IPS-15b (cell line): ENCODE data around the gene OGN.

ENCODE experiments used
- H3K27me3 ChIP-seq: one replicate; pipeline ENCODE4 v1.6.1; 2013; ENCODE audit warnings: low read length; ENCODE audit not compliant: control insufficient read depth, insufficient read depth
- H3K36me3 ChIP-seq: one replicate; pipeline ENCODE4 v1.6.1; 2013; ENCODE audit warnings: low read length; ENCODE audit not compliant: control insufficient read depth, insufficient read depth
- H3K4me1 ChIP-seq: one replicate; pipeline ENCODE4 v1.6.1; 2013; ENCODE audit warnings: mild to moderate bottlenecking, low read length; ENCODE audit not compliant: control insufficient read depth, insufficient read depth
- H3K4me3 ChIP-seq: one replicate; pipeline ENCODE4 v1.5.1; 2013; ENCODE audit warnings: low read depth, low read length
- H3K9ac ChIP-seq: one replicate; pipeline ENCODE4 v1.6.1; 2013; ENCODE audit warnings: low read depth, mild to moderate bottlenecking, low read length
- H3K9me3 ChIP-seq: one replicate; pipeline ENCODE4 v1.6.1; 2013; ENCODE audit warnings: mild to moderate bottlenecking, low read length; ENCODE audit not compliant: control insufficient read depth, insufficient read depth

The OGN gene

GRCh38 chr9:92402360-92402759, 2.0 kb downstream of the OGN start:
- Histone ChIP-seq H3K4me1 (no peaks in the 10 kb centered on the region), H3K4me3 (no peak overlapping the region), H3K36me3 (no peaks in the 10 kb centered on the region), H3K27me3 (no peaks in the 10 kb centered on the region), H3K9ac (no peak overlapping the region), H3K9me3 (no peaks in the 10 kb centered on the region)

DNA sequence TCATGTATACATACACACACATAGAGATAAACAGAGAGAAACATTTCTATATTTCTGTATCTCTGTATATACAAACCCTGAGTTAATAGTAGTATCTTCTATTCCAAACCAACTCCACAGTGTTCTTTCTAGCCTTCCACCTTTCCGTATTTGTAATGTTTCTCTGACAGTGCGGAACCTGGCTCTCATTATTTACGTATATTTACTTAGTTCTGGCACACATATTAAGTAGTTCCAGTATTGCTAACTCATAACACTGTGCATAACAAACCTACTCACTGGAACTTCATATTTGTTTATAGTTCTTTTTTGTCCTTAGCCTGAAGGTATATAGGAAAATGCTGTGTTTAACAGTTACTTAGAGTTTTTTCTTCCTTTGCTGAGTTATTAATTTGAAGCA, 6.5 kb downstream of the OGN start:
- Histone ChIP-seq H3K27me3 (no peaks in the 10 kb centered on the region), H3K36me3 (no peaks in the 10 kb centered on the region), H3K9me3 (no peaks in the 10 kb centered on the region), H3K4me3 (no peak overlapping the region), H3K4me1 (no peaks in the 10 kb centered on the region), H3K9ac (no peak overlapping the region)

DNA sequence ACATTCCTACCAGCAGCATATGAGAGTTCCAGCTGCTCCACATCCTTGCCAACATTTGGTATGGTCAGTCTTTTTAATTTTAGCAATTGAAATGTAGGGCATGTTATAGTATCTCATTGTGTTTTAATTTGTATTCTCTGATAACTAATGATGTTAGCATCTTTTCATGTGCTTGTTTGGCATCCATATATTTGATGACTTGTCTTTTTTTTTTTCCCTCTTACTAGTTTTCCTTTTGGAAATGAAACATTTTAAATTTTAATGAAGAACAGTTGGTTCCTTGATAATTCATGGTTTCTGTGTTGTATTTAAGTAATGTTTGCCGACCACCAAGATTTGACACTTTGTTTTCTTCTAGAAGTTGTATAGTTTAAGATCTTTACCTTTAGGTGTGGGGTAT, 8.8 kb downstream of the OGN start:
- Histone ChIP-seq H3K4me3 (no peak overlapping the region), H3K27me3 (no peaks in the 10 kb centered on the region), H3K36me3 (no peaks in the 10 kb centered on the region), H3K9ac (no peak overlapping the region), H3K9me3 (no peaks in the 10 kb centered on the region), H3K4me1 (no peaks in the 10 kb centered on the region)

GRCh38 chr9:92393686-92394085, 10.7 kb downstream of the OGN start:
- Histone ChIP-seq H3K4me1 (no peaks in the 10 kb centered on the region), H3K27me3 (no peaks in the 10 kb centered on the region), H3K9me3 (no peaks in the 10 kb centered on the region), H3K9ac (no peak overlapping the region), H3K4me3 (no peak overlapping the region), H3K36me3 (no peaks in the 10 kb centered on the region)

- no peak overlapping the region for H3K4me3 ChIP-seq
- H3K27me3 ChIP-seq = no peaks in the 10 kb centered on the region
- no peaks in the 10 kb centered on the region for H3K9me3 ChIP-seq
- H3K4me1 ChIP-seq = no peaks in the 10 kb centered on the region
- no peaks in the 10 kb centered on the region for H3K36me3 ChIP-seq
- H3K9ac ChIP-seq = no peak overlapping the region
Observed at GRCh38 chr9:92392690-92393089, 11.7 kb downstream of the OGN start.

GRCh38 chr9:92385953-92386352, 18.4 kb downstream of the OGN start:
- Histone ChIP-seq H3K36me3 (no peaks in the 10 kb centered on the region), H3K4me1 (no peaks in the 10 kb centered on the region), H3K9ac (no peak overlapping the region), H3K27me3 (no peaks in the 10 kb centered on the region), H3K4me3 (no peak overlapping the region), H3K9me3 (no peaks in the 10 kb centered on the region)

GRCh38 chr9:92385477-92385876, 18.9 kb downstream of the OGN start:
- Histone ChIP-seq H3K4me3 (no peak overlapping the region), H3K4me1 (no peaks in the 10 kb centered on the region), H3K27me3 (no peaks in the 10 kb centered on the region), H3K9me3 (no peaks in the 10 kb centered on the region), H3K36me3 (no peaks in the 10 kb centered on the region), H3K9ac (no peak overlapping the region)

GRCh38 chr9:92385001-92385400, 19.4 kb downstream of the OGN start:
- H3K4me1 ChIP-seq = peaks cover 4% of the 10 kb centered on the region
- H3K36me3 ChIP-seq = no peaks in the 10 kb centered on the region
- no peak overlapping the region for H3K9ac ChIP-seq
- H3K27me3 ChIP-seq = no peaks in the 10 kb centered on the region
- H3K9me3 ChIP-seq = no peaks in the 10 kb centered on the region
- no peak overlapping the region for H3K4me3 ChIP-seq

DNA sequence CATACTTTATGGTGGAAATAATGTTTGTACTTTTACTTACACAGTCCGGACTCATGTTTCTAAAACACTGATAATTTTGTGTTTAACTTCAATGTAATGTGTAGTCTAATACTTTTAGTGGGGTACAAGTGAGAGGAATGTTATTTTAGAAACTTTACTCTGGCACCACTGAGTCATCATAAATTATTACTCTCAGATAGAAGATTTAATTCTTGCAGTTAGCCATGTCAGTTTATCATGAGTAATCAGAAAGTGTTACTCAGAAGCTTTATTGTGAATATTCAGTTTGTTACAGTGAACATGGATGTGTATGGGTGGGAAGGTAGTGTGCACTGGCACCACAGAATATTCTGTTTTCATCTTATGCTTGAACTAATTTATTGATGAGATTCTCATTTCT, 20.0 kb downstream of the OGN start:
- Histone ChIP-seq H3K27me3 (no peaks in the 10 kb centered on the region), H3K4me3 (no peak overlapping the region), H3K9me3 (no peaks in the 10 kb centered on the region)

DNA sequence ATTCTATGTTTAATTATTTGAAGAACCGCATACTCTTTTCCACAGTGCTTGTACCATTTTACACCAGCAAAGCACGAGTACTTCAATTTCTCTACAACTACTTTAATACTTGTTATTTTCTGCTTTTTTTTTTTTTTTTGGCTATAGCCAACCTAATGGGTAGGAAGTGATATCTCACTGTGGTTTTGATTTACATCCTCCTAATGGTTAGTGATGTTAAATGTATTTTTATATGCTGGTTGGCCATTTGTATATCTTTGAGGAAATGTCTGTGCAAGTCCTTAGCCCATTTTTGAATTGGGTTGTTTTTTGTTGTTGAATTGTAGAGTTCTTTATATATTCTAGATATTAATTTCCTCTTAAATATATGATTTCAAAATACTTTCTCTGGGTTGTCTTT, 22.6 kb downstream of the OGN start:
- H3K4me1 ChIP-seq = peaks cover 17% of the 10 kb centered on the region
- no peak overlapping the region for H3K4me3 ChIP-seq
- no peaks in the 10 kb centered on the region for H3K9me3 ChIP-seq
- no peaks in the 10 kb centered on the region for H3K27me3 ChIP-seq
- no peak overlapping the region for H3K9ac ChIP-seq
- no peaks in the 10 kb centered on the region for H3K36me3 ChIP-seq

More for the DNA sequence above, 20.0 kb downstream of the OGN start:
- Histone ChIP-seq H3K9ac (no peak overlapping the region), H3K36me3 (no peaks in the 10 kb centered on the region), H3K4me1 (peaks cover 6% of the 10 kb centered on the region)

DNA sequence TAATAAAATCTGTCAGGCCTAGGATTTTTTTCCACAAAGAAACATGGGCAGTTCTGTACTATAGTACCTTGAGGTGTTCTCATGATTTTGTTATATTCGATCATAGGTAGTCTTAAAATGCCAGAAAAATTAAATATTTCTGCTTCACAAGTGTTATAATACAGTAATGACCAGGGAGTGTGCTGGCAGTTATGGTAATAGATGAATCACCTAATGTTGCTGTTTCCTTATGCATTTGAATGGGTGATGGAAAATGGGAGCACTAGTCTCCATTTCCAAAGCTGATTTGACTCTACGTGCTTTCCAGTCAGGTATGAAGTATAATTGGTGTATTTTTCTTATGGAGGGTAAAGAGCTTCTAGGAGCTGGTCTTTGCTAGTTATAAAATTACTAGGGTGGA, 23.8 kb downstream of the OGN start:
- Histone ChIP-seq H3K36me3 (no peaks in the 10 kb centered on the region), H3K4me1 (peaks cover 23% of the 10 kb centered on the region), H3K4me3 (no peak overlapping the region), H3K9me3 (no peaks in the 10 kb centered on the region), H3K27me3 (no peaks in the 10 kb centered on the region), H3K9ac (no peak overlapping the region)

DNA sequence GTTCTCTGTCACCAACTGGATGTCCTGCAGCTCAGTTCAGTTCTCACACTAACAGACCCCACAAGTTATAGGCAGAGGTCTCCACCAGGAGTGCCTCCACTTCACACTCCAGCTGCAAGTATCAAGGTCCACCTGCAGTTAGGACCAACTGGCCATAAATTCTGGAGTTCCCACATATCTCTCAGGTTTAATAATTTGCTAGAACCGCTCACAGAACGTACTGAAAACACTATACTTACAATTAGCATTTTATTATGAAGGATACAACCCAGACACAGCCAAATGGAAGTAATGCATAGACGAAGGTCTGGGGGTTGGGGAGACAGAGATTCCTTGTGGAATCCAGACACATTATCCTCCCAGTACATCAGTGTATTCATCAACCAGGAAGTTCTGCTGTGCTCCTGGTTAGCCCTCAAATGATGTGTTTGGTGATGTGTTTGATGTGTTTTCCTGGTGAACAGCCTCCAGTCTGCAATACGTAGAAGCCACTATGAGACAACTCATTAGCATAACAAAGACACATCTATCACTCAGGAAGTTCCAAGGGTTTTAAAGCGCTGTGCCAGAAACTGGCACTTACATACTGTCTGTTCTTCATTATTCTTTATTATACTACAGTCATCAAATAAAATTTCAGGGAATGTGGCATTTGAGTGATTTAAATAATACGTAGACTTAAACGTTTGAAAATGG, 25.4 kb downstream of the OGN start:
- H3K4me3 ChIP-seq = no peak overlapping the region
- H3K27me3 ChIP-seq = no peaks in the 10 kb centered on the region
- no peaks in the 10 kb centered on the region for H3K9me3 ChIP-seq
- no peak overlapping the region for H3K9ac ChIP-seq
- no peaks in the 10 kb centered on the region for H3K36me3 ChIP-seq
- H3K4me1 ChIP-seq = peaks cover 23% of the 10 kb centered on the region
